Activated naive CD4-positive, alpha-beta T cell treated with anti-CD3 and anti-CD28 coated beads, Interleukin-2, amount 50 U/mL, for 24 hours (primary cell): ENCODE measurements around the gene GALNT3.

Source experiments
- H3K27ac Mint-ChIP-seq: one replicate; pipeline ENCODE4 v1.8.0; 2021; ENCODE audit warnings: mild to moderate bottlenecking, mixed read lengths
- H3K27me3 Mint-ChIP-seq: one replicate; pipeline ENCODE4 v1.8.0; 2021; ENCODE audit warnings: mixed read lengths
- H3K36me3 Mint-ChIP-seq: one replicate; pipeline ENCODE4 v1.8.0; 2021; ENCODE audit warnings: mixed read lengths
- H3K4me1 Mint-ChIP-seq: one replicate; pipeline ENCODE4 v1.8.0; 2021; ENCODE audit warnings: mixed read lengths
- H3K4me3 Mint-ChIP-seq: one replicate; pipeline ENCODE4 v1.8.0; 2021; ENCODE audit warnings: mild to moderate bottlenecking, mixed read lengths
- H3K9me3 Mint-ChIP-seq: one replicate; pipeline ENCODE4 v1.8.0; 2021; ENCODE audit warnings: mixed read lengths

Gene GALNT3

DNA sequence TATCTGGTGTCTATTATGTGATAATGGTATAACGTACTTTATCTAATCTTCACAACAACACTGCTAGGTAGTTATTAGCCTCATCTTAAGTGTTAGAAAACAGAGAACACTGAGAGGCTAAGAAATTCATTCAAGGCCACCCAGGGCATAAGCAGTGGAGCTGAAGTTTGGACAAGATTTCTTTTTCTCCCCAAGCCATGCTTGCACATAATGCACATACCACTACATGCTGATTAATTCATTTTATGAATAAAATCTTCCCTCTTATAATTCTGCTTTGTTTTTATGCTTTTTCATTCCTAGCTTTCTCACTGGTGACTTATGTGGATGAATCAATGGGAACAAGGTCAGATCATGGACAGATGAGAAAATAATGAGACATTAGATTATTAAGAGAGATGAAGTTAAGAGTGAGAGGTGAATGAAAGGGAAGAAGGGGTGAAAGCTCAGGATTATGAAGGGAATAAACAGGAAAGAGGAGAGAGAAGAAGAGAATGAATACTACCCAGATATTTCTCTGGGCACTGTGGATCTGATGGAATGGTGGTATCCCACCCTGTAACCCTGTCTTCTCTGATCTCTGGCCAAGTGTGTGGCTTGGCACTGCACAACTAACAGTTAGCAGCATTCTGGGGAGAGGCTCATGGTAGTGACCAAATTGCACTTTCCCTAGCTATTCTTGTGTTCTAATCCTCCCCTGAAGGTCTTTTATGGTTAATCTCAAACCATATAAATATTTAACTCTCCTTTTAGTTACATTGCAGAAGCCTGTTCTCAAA, 17.7 kb upstream of the GALNT3 start:
- H3K4me3 Mint-ChIP-seq, result no peak overlapping the region
- H3K9me3 Mint-ChIP-seq, result no peaks in the 10 kb centered on the region

DNA sequence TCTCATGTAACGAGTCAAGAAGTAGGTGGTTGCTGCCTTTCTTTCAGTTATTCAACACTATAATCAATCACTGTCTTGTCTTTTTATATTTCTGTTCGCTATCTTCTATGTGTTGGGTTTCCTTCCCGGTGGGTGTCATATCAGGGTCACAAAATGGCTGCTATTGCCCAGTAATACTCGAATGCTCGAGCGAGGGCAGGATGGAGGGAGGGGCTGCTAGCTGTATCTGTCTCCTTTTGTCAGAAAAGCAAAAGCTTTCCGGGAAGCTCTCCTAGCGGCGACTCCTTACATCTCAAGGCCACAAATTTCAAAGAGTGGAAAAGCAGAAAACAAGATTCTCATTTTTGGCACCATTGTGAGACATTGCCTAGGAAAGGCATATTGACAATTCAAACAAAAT, 16.4 kb upstream of the GALNT3 start:
- Mint-ChIP-seq H3K4me3 (no peak overlapping the region), H3K9me3 (no peaks in the 10 kb centered on the region), H3K27me3 (no peaks in the 10 kb centered on the region), H3K4me1 (no peaks in the 10 kb centered on the region), H3K27ac (no peak overlapping the region), H3K36me3 (peaks cover 4% of the 10 kb centered on the region)

More for the DNA sequence above, 17.7 kb upstream of the GALNT3 start:
- H3K27ac Mint-ChIP-seq, result no peak overlapping the region
- H3K4me1 Mint-ChIP-seq, result no peaks in the 10 kb centered on the region
- peaks cover 3% of the 10 kb centered on the region for H3K36me3 Mint-ChIP-seq
- H3K27me3 Mint-ChIP-seq, result no peaks in the 10 kb centered on the region

DNA sequence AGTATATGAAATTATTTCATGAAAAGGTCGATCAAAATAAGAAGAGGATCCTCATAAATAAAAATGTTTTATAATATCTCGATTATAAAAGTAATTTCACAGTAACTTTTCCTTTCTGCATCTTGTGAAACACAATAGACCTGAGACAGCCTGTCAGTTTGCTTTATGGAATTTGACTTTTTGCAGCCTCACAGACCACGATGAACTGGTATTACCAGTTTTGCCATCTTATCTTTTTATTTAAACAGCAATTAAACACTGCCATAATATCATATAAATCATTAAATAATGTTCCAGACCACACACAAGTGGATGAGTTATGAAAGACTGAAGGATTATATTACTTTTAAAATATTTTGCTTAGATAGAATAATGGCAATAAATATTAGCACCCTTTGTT, 10.7 kb upstream of the GALNT3 start:
- Mint-ChIP-seq H3K36me3 (peaks cover 6% of the 10 kb centered on the region), H3K9me3 (peaks cover 5% of the 10 kb centered on the region), H3K4me1 (no peaks in the 10 kb centered on the region), H3K27ac (no peak overlapping the region), H3K27me3 (no peaks in the 10 kb centered on the region), H3K4me3 (no peak overlapping the region)

DNA sequence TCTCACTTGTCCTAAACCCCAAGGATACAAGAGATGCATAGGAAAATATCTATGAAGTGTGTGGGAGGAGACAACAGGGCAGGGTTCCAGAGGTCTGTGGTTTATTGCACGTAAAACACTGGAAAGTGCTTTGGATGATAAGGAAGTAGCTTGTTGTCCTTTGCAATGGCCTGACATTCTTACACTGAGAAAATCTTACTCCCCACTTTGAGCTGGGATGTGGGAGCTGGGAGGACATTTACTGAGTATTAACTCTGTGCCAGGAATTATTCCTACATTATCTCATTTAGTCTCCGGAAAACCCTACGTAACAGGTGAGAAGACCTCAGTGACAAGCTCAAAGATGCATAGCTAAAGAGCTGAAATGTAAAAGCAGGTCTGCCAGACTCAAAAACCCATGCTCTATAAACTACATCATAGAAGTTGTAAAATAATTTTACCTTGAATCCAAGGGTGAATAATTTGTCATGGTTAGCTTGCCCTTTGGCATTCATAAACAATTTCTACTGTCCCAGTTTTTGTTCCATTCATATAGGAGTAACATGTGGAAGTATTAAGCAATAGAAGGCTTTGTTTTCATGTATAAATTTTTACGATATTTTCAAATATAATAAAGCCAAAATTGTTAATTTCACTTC, 9.2 kb upstream of the GALNT3 start:
- Mint-ChIP-seq H3K27ac (no peak overlapping the region), H3K36me3 (peaks cover 6% of the 10 kb centered on the region), H3K4me3 (no peak overlapping the region), H3K4me1 (no peaks in the 10 kb centered on the region), H3K9me3 (peaks cover 5% of the 10 kb centered on the region), H3K27me3 (no peaks in the 10 kb centered on the region)

DNA sequence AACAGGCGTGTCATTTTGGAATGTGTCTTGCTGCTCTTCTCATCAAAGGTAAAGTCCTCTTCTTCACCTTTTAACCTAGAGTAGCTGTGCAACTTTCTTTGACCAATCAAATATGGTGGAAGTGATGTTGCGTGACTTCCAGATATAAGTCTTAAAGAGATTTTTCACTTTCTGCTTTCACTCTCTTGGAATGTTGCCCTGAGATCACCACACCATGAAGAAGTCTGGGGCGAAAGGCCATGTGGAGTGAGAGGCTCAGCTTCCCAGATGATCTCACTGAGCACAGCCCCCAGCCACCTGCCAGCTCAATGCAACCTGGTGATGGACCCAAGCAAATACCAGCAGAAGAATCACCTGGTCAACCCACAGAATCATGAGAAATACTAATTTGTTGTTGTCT, 7.1 kb upstream of the GALNT3 start:
- no peak overlapping the region for H3K27ac Mint-ChIP-seq
- H3K4me3 Mint-ChIP-seq, result no peak overlapping the region
- H3K27me3 Mint-ChIP-seq, result peaks cover 5% of the 10 kb centered on the region
- H3K9me3 Mint-ChIP-seq, result peaks cover 5% of the 10 kb centered on the region
- H3K36me3 Mint-ChIP-seq, result peaks cover 3% of the 10 kb centered on the region
- H3K4me1 Mint-ChIP-seq, result no peaks in the 10 kb centered on the region

DNA sequence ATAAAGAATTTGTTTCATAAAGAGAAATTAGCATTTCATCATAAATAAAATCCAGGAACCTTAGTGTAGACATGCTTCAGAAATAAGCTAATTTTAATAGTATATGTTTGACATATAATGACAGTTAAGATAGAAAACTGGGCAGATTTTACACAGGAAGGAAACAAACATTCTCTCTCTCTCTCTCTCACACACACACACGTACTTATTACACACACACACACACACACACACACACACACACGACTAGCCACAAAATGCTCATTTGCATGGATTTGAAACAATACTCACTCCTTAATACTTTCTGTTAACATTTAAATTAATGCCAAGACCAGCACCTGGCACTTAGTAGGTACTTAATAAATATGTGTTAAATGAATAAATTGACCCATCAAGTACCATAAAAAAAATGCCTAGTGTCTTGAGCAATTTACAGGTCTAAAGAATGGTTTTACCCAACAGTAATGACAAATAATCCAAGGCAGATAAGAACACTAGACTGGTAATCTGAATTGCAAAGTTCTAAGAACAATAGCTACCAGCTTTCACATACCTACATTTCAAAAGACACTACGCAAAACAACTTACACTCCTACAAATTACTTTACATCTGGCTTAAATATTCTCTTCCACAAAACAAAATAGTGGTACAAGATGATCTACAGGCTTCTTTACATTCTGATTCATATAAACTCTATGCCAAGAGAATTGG, 2.9 kb upstream of the GALNT3 start:
- Mint-ChIP-seq H3K9me3 (peaks cover 5% of the 10 kb centered on the region), H3K27me3 (peaks cover 27% of the 10 kb centered on the region), H3K4me3 (no peak overlapping the region)

DNA sequence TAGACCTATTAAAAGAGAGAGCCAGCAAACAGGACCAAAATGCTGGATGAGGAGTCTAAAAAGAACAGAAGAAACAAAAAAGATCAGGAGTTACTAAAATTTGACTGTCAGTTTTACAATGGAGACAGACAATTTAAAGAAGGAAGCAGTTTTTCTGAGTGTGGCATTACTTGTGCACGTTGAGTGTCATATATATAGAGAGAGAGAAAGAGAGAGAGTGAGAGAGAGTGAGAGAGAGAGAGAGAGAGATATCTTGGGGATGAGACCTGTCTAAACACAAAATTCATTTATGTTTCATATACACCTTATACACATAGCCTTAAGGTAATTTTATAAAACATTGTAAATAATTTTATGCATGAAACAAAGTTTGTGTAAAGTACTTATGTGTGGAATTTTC, 2.1 kb upstream of the GALNT3 start:
- H3K4me1 Mint-ChIP-seq, result peaks cover 16% of the 10 kb centered on the region

More for the DNA sequence above, 2.9 kb upstream of the GALNT3 start:
- peak overlapping the region; percentile 20 for H3K27ac Mint-ChIP-seq
- peaks cover 16% of the 10 kb centered on the region for H3K4me1 Mint-ChIP-seq
- H3K36me3 Mint-ChIP-seq, result no peaks in the 10 kb centered on the region

DNA sequence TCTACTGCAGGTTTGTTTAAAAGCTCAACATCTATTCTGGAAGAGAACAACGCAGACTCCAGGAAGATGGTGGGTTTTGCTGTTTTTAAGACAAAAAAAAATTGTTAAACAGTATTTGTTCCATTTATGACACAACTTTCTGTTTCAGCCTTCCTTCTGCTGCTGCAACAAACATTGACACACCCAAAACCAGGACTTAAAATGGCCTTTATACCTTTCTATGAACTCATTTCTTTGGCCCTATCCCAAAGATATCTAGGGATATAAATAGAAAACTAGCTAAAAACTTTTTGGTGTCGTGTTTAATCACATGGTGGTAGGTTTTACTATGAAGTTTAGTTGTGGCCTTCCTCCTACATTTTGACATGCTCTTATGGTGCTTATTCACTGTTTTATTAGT, 964 bp upstream of the GALNT3 start:
- Mint-ChIP-seq H3K27me3 (peaks cover 33% of the 10 kb centered on the region), H3K4me3 (peak overlapping the region; percentile 86), H3K9me3 (no peaks in the 10 kb centered on the region), H3K4me1 (peaks cover 16% of the 10 kb centered on the region), H3K36me3 (no peaks in the 10 kb centered on the region), H3K27ac (no peak overlapping the region)

More for the DNA sequence above, 2.1 kb upstream of the GALNT3 start:
- no peak overlapping the region for H3K27ac Mint-ChIP-seq
- H3K36me3 Mint-ChIP-seq, result no peaks in the 10 kb centered on the region
- H3K9me3 Mint-ChIP-seq, result no peaks in the 10 kb centered on the region
- H3K27me3 Mint-ChIP-seq, result peaks cover 31% of the 10 kb centered on the region
- H3K4me3 Mint-ChIP-seq, result no peak overlapping the region

DNA sequence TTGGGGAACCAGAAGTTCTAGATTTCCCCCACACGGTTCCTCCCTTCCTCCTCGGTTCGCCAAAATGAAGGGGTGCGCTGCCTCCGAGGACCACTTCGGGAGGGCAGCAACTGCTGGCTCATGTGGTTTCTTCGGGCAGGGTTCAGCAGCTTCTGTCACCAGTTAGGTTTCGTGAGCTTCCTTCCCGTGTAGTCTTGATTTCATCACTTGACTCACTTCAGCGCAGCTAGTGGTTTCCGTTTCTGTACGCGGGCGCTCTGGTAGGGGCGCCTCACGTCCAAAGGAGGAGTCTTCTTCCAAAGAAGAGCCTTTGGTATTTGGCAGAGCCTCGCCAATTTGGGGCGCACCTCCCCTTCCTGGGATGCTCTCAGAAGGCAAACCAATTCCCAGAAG, 485 bp upstream of the GALNT3 start:
- Mint-ChIP-seq H3K27ac (no peak overlapping the region), H3K9me3 (no peaks in the 10 kb centered on the region), H3K36me3 (no peaks in the 10 kb centered on the region), H3K4me3 (peak overlapping the region; percentile 86), H3K4me1 (peaks cover 16% of the 10 kb centered on the region), H3K27me3 (peaks cover 33% of the 10 kb centered on the region)

DNA sequence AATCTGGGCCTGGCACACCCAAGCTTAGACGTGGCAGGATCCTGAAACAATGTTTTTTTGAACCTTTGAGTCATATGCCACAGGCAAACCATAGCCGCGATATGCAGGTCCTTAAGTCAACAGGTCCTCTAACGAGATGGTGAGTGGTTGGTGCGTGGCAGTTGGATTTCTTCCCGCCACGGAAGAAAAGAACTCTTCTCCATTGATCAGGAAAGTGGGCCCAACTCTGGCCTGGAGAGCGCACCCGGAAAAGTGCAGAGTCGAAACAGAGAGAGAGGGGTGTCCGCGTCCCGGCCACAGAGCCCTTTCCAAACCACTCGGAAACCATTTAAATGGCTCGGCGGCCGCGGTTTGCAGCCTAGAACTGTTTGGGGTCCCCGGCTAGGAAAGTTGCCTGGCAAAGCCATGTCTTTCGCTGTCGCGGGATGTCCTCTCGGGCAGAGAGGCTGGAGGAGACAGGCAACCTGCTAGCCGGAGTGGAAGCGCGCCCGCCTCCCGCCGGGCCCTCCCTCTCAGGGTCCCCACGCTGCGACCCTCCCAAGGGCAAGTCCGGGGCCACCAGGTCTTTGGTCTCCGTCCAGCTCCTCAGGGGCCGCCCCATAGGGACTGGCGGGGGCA, 777 bp downstream of the GALNT3 start:
- no peak overlapping the region for H3K27ac Mint-ChIP-seq

DNA sequence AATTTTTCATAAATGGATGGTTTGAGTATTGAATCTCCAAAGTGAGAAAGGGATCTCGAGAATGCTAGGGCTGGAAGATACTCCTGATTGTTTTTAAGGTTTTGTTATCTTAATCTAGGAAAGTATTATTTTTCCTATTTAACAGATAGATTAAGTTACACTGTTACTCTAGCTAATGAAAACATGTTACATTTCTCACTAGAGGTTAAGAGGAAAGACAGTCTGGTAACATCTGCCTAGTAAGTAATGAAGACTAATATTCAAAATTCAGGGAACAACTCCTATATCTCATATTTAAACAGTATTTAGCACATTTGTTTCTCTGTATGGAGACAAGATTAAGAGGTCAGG, 2.0 kb downstream of the GALNT3 start:
- Mint-ChIP-seq H3K9me3 (no peaks in the 10 kb centered on the region), H3K4me3 (no peak overlapping the region), H3K36me3 (no peaks in the 10 kb centered on the region), H3K4me1 (peaks cover 16% of the 10 kb centered on the region), H3K27ac (no peak overlapping the region), H3K27me3 (peaks cover 30% of the 10 kb centered on the region)

More for the DNA sequence above, 777 bp downstream of the GALNT3 start:
- Mint-ChIP-seq H3K27me3 (peaks cover 33% of the 10 kb centered on the region), H3K9me3 (no peaks in the 10 kb centered on the region), H3K36me3 (no peaks in the 10 kb centered on the region), H3K4me3 (peak overlapping the region; percentile 86), H3K4me1 (peaks cover 16% of the 10 kb centered on the region)

DNA sequence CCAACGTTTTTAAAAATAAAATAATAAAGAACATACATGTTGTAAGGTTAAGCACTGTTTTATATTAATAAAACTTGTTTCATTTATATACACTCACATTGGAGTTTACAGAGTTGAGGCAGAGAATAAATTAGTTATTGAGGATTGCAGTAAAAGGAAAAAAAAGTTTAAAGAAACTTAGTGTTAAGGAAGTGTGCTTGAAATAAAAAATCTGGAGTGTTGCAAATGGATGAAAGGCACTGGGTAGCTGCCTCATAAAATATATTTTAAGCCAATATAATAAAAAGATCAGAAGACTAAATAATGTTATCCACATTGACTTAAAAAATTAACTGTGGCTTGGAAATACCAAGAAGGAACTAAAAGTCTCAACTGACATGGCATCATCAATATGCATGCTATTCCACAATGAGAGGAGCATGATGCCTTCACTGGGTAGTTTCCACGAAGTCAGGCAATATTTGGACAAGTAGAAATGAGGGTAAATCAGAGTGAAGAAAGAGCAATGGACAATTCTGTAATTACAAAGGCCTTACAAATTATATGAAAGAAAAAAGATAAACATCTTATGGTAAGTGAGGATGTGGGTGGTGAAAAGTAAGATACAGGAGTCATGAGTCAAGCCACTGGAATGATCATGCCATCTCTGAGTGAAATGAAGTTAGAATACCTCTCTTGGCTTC, 2.5 kb downstream of the GALNT3 start:
- peaks cover 16% of the 10 kb centered on the region for H3K4me1 Mint-ChIP-seq
- no peak overlapping the region for H3K27ac Mint-ChIP-seq
- peaks cover 28% of the 10 kb centered on the region for H3K27me3 Mint-ChIP-seq
- no peaks in the 10 kb centered on the region for H3K36me3 Mint-ChIP-seq
- H3K4me3 Mint-ChIP-seq, result no peak overlapping the region
- H3K9me3 Mint-ChIP-seq, result no peaks in the 10 kb centered on the region

DNA sequence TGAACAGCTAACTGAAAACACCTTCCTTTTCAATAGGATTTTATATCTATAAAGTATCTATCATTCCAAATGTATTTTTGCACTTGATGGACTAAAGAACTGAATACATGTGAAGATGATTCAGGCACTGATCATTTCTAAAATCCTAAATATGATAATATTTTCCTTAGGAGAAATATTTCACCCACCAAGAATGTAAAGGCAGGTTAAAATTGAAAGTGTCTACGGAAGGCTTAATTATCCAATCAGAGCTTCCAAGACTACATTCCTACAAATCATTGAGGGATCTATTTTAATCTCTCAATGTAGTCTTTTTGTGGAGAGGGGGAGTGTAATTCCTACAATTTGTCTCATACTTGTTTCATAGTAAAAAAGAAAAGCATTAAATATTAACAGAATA, 3.6 kb downstream of the GALNT3 start:
- H3K9me3 Mint-ChIP-seq, result no peaks in the 10 kb centered on the region
- peaks cover 16% of the 10 kb centered on the region for H3K4me1 Mint-ChIP-seq
- H3K36me3 Mint-ChIP-seq, result peaks cover 1% of the 10 kb centered on the region
- H3K27me3 Mint-ChIP-seq, result peaks cover 23% of the 10 kb centered on the region
- no peak overlapping the region for H3K4me3 Mint-ChIP-seq
- H3K27ac Mint-ChIP-seq, result no peak overlapping the region

DNA sequence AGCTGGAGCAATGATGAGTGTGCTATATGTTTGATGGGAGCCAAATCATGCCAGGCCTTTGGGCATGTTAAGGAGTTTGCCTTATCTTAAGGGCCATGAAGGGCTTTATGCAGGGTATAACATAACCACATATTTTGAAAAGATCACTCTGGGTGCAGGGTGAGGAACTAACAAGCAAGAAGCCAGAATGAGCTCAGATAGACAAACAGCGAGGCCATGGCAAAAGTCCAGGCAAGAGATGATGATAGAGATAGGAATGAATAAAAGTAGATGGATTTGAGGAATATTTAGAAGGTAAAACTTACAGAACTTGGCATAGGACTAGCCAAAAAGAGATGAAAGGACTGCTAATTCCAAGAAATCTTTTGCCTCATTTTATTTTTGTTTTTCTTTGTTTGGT, 6.7 kb downstream of the GALNT3 start:
- Mint-ChIP-seq H3K27me3 (peaks cover 9% of the 10 kb centered on the region), H3K9me3 (no peaks in the 10 kb centered on the region), H3K4me3 (no peak overlapping the region), H3K36me3 (peaks cover 7% of the 10 kb centered on the region), H3K27ac (no peak overlapping the region), H3K4me1 (no peaks in the 10 kb centered on the region)

DNA sequence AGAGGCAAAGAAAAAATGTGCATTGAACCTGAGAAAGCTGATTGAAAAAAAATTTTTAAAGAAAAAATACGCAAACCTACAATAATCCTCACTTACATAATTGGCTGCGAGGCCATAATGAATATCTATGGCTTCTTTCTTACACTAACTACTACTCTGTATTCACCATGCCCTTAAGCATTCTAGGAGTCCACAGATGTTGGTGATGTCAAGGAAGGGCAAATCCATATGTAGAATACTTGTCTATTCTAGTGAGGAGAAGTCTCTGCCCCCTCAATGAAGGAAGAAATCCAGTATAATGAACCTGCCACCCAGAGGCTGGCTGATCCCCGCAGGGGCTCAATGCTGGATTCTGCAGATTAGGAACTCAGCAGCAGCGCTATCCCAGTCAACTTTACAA, 14.3 kb downstream of the GALNT3 start:
- Mint-ChIP-seq H3K9me3 (peaks cover 6% of the 10 kb centered on the region), H3K27ac (no peak overlapping the region), H3K36me3 (peaks cover 5% of the 10 kb centered on the region), H3K27me3 (peaks cover 3% of the 10 kb centered on the region), H3K4me1 (no peaks in the 10 kb centered on the region), H3K4me3 (no peak overlapping the region)
